Effector memory CD4-positive, alpha-beta T cell (primary cell): ENCODE data around the gene KATNB1.
"Not testable (repeated sequence)": the region's sequence is repeated elsewhere in the genome, so short reads cannot be mapped to it uniquely, and the experiment has no call there.

Experiments
- DNase-seq, 3 donors: peaks; one replicate each; pipeline ENCODE4 v3.0.0-alpha.2; 2020
- H3K27ac ChIP-seq: 2 replicates; pipeline ENCODE4 v1.7.0; 2013; ENCODE audit warnings: mild to moderate bottlenecking, low read length, moderate library complexity; ENCODE audit not compliant: insufficient read depth, poor library complexity, severe bottlenecking
- H3K27me3 ChIP-seq: replicated peaks from 2 replicates; pipeline ENCODE4 v1.7.0; 2013; ENCODE audit warnings: mild to moderate bottlenecking, low read length; ENCODE audit not compliant: insufficient read depth, control insufficient read depth, poor library complexity, severe bottlenecking
- H3K36me3 ChIP-seq: 2 replicates; pipeline ENCODE4 v1.7.0; 2013; ENCODE audit warnings: mild to moderate bottlenecking, low read length, moderate library complexity; ENCODE audit not compliant: control insufficient read depth, insufficient read depth
- H3K4me1 ChIP-seq: 2 replicates; pipeline ENCODE4 v1.7.0; 2013; ENCODE audit warnings: low read length, mild to moderate bottlenecking; ENCODE audit not compliant: control insufficient read depth, insufficient read depth, poor library complexity, severe bottlenecking
- H3K4me3 ChIP-seq: 2 replicates; pipeline ENCODE4 v1.7.0; 2013; ENCODE audit warnings: low read length, low read depth, mild to moderate bottlenecking; ENCODE audit not compliant: insufficient read depth, poor library complexity, severe bottlenecking
- H3K9me3 ChIP-seq: 2 replicates; pipeline ENCODE4 v1.7.0; 2013; ENCODE audit warnings: mild to moderate bottlenecking, low read length, moderate library complexity; ENCODE audit not compliant: control insufficient read depth

The KATNB1 gene

GRCh38 chr16:57724531-57724930 is 11.0 kb upstream of the KATNB1 start:
- Histone ChIP-seq H3K36me3 (no peaks in the 10 kb centered on the region), H3K4me3 (no peak overlapping the region), H3K9me3 (no peaks in the 10 kb centered on the region), H3K27me3 (no peaks in the 10 kb centered on the region), H3K4me1 (no peaks in the 10 kb centered on the region), H3K27ac (no peak overlapping the region)
- no peak for DNase-seq

GRCh38 chr16:57725151-57725550 is 10.4 kb upstream of the KATNB1 start:
- H3K4me3 ChIP-seq, result no peak overlapping the region
- H3K4me1 ChIP-seq, result no peaks in the 10 kb centered on the region
- no peak for DNase-seq
- H3K27me3 ChIP-seq, result no peaks in the 10 kb centered on the region
- no peaks in the 10 kb centered on the region for H3K9me3 ChIP-seq
- no peak overlapping the region for H3K27ac ChIP-seq
- H3K36me3 ChIP-seq, result no peaks in the 10 kb centered on the region

- Histone ChIP-seq H3K4me3 (no peak overlapping the region), H3K4me1 (no peaks in the 10 kb centered on the region), H3K9me3 (no peaks in the 10 kb centered on the region), H3K27me3 (no peaks in the 10 kb centered on the region), H3K36me3 (no peaks in the 10 kb centered on the region), H3K27ac (no peak overlapping the region)
- no peak for DNase-seq
Measured at GRCh38 chr16:57725554-57725953, 10.0 kb upstream of the KATNB1 start.

- Histone ChIP-seq H3K4me1 (no peaks in the 10 kb centered on the region), H3K27me3 (no peaks in the 10 kb centered on the region), H3K36me3 (no peaks in the 10 kb centered on the region), H3K4me3 (no peak overlapping the region), H3K27ac (no peak overlapping the region), H3K9me3 (no peaks in the 10 kb centered on the region)
- no peak for DNase-seq
Measured at GRCh38 chr16:57725976-57726375, 9.6 kb upstream of the KATNB1 start.

GRCh38 chr16:57726433-57726947 is 9.1 kb upstream of the KATNB1 start:
- Histone ChIP-seq H3K4me3 (no peak overlapping the region), H3K27ac (no peak overlapping the region), H3K9me3 (no peaks in the 10 kb centered on the region), H3K27me3 (no peaks in the 10 kb centered on the region), H3K36me3 (no peaks in the 10 kb centered on the region), H3K4me1 (no peaks in the 10 kb centered on the region)
- no peak for DNase-seq

GRCh38 chr16:57727610-57728009 is 8.0 kb upstream of the KATNB1 start:
- H3K9me3 ChIP-seq, result no peaks in the 10 kb centered on the region
- no peaks in the 10 kb centered on the region for H3K36me3 ChIP-seq
- no peak overlapping the region for H3K27ac ChIP-seq
- DNase-seq, result no peak
- no peaks in the 10 kb centered on the region for H3K27me3 ChIP-seq
- no peak overlapping the region for H3K4me3 ChIP-seq
- no peaks in the 10 kb centered on the region for H3K4me1 ChIP-seq

- Histone ChIP-seq H3K27me3 (no peaks in the 10 kb centered on the region), H3K27ac (no peak overlapping the region), H3K36me3 (no peaks in the 10 kb centered on the region), H3K4me3 (no peak overlapping the region), H3K9me3 (no peaks in the 10 kb centered on the region), H3K4me1 (no peaks in the 10 kb centered on the region)
- DNase-seq, result no peak
Measured at GRCh38 chr16:57728336-57729181, 7.0 kb upstream of the KATNB1 start.

- H3K36me3 ChIP-seq, result no peaks in the 10 kb centered on the region
- H3K4me3 ChIP-seq, result no peak overlapping the region
- no peak overlapping the region for H3K27ac ChIP-seq
- no peaks in the 10 kb centered on the region for H3K9me3 ChIP-seq
- H3K4me1 ChIP-seq, result no peaks in the 10 kb centered on the region
- no peak for DNase-seq
- H3K27me3 ChIP-seq, result no peaks in the 10 kb centered on the region
Measured at GRCh38 chr16:57729182-57729484, 6.4 kb upstream of the KATNB1 start.

GRCh38 chr16:57729852-57730251 is 5.7 kb upstream of the KATNB1 start:
- not testable (repeated sequence) for H3K27me3 ChIP-seq, H3K4me3 ChIP-seq, H3K27ac ChIP-seq, DNase-seq, H3K9me3 ChIP-seq, H3K4me1 ChIP-seq, H3K36me3 ChIP-seq

- Histone ChIP-seq H3K4me1 (no peaks in the 10 kb centered on the region), H3K27me3 (no peaks in the 10 kb centered on the region), H3K27ac (no peak overlapping the region), H3K4me3 (no peak overlapping the region), H3K9me3 (no peaks in the 10 kb centered on the region), H3K36me3 (no peaks in the 10 kb centered on the region)
- DNase-seq, result no peak
Measured at GRCh38 chr16:57730771-57731730, 4.5 kb upstream of the KATNB1 start.
